A549 (cell line): Measurements from ENCODE around the gene TBC1D21. TPM values are rescaled to one million over a fixed set of nuclear protein-coding genes. Genes with fewer than 3 reads are reported as not detected.

Experiments
- ATAC-seq, 2 experiments: fragments of 200-7000 bp in 1 of 2; fragments of >200 bp in 1 of 2; cut with Nextera tagmentation in 1 of 2; cut with Tn5 transposase in 1 of 2; 3 replicates each; pipeline versions ENCODE4 v1.8.0 to v1.9.1; 2018 to 2020; ENCODE audit warnings: mild to moderate bottlenecking in 1 of 2, moderate library complexity in 1 of 2
- CTCF ChIA-PET: fragments of 300-600 bp; sonication (Branson Sonifier 250); formaldehyde crosslinking; extraction: SDS; loops from one replicate; lab custom pipeline; 2021; ENCODE audit warnings: antibody characterized with exemption, inconsistent platforms; lab: Yijun Ruan, JAX
- POLR2A ChIA-PET: fragments of 350-600 bp; formaldehyde crosslinking; extraction: SDS; loops from one replicate; lab custom pipeline; 2021; ENCODE audit warnings: antibody characterized with exemption, inconsistent platforms; lab: Yijun Ruan, JAX
- DNase-seq, 2 experiments: peaks; one replicate each; pipeline versions ENCODE4 v3.0.0 to v3.0.0-alpha.2; 2011 to 2016; ENCODE audit warnings: low read depth in 1 of 2, low spot score in 1 of 2
- FAIRE-seq: peaks from 2 replicates; lab custom pipeline; 2011; peaks lifted over from hg19 to GRCh38; lab: Jason Lieb, UNC
- H3K27ac ChIP-seq, 2 experiments: fragments of >200 bp; sonication (Bioruptor Twin); formaldehyde crosslinking; 3 replicates each; pipeline ENCODE4 v1.5.1; 2016 to 2017
- H3K4me1 ChIP-seq: fragments of >200 bp; sonication (Bioruptor Twin); formaldehyde crosslinking; 3 replicates; pipeline ENCODE4 v1.6.1; 2016
- H3K4me2 ChIP-seq: fragments of >200 bp; sonication (Bioruptor Twin); formaldehyde crosslinking; 3 replicates; pipeline ENCODE4 v1.6.1; 2016
- H3K4me3 ChIP-seq: fragments of >200 bp; sonication (Bioruptor Twin); formaldehyde crosslinking; 3 replicates; pipeline ENCODE4 v1.5.1; 2016
- H3K9me3 ChIP-seq: fragments of >200 bp; sonication (Bioruptor Twin); formaldehyde crosslinking; 3 replicates; pipeline ENCODE4 v1.6.1; 2016
- BHLHE40 ChIP-seq: IDR thresholded peaks from 2 replicates; pipeline ENCODE4 v1.6.1; 2012; ENCODE audit warnings: low read depth, low read length, inconsistent platforms
- EHF ChIP-seq: fragments of 250-450 bp; sonication (Bioruptor Pico); IDR thresholded peaks from 2 replicates; pipeline ENCODE4 v1.5.0; 2020; ENCODE audit warnings: mild to moderate bottlenecking
- EHMT2 ChIP-seq: fragments of 200-600 bp; sonication (generic); IDR thresholded peaks from 2 replicates; pipeline ENCODE4 v1.6.1; 2016; ENCODE audit warnings: antibody characterized with exemption, low read depth, mild to moderate bottlenecking, moderate library complexity
- ESRRA ChIP-seq: fragments of 150-350 bp; IDR thresholded peaks from 2 replicates; pipeline ENCODE4 v1.6.1; 2014; ENCODE audit warnings: mild to moderate bottlenecking, low read length, borderline replicate concordance
- FOSB ChIP-seq: fragments of 250-450 bp; sonication (Bioruptor Pico); IDR thresholded peaks from 2 replicates; pipeline ENCODE4 v1.5.0; 2020; ENCODE audit warnings: mild to moderate bottlenecking, moderate library complexity
- FOSL2 ChIP-seq, 2 experiments: fragments of 450-650 bp in 1 of 2; fragments of >200 bp in 1 of 2; sonication (Bioruptor Twin) in 1 of 2; formaldehyde crosslinking; IDR thresholded peaks; 2 replicates each; pipeline versions ENCODE4 v1.5.0 to v1.6.1; 2016 to 2020; ENCODE audit warnings: mild to moderate bottlenecking in 1 of 2, moderate library complexity in 1 of 2
- GATA3 ChIP-seq: IDR thresholded peaks from 2 replicates; pipeline ENCODE4 v1.6.1; 2012; ENCODE audit warnings: borderline replicate concordance
- HEYL ChIP-seq: fragments of 250-450 bp; sonication (Bioruptor Pico); IDR thresholded peaks from 2 replicates; pipeline ENCODE4 v1.8.0; 2021; ENCODE audit warnings: mild to moderate bottlenecking, moderate library complexity
- HOXA7 ChIP-seq: fragments of 250-450 bp; sonication (Bioruptor Pico); IDR thresholded peaks from 2 replicates; pipeline ENCODE4 v1.5.0; 2020; ENCODE audit warnings: mild to moderate bottlenecking, moderate library complexity
- HOXB13 ChIP-seq: fragments of 250-450 bp; sonication (Bioruptor Pico); IDR thresholded peaks from 2 replicates; pipeline ENCODE4 v1.5.0; 2020; ENCODE audit warnings: low read depth, mild to moderate bottlenecking, moderate library complexity
- KDM1A ChIP-seq: fragments of 200-600 bp; sonication (generic); IDR thresholded peaks from 2 replicates; pipeline ENCODE4 v1.6.1; 2016; ENCODE audit warnings: low read depth, mild to moderate bottlenecking
- MAZ ChIP-seq: fragments of 150-350 bp; IDR thresholded peaks from 2 replicates; pipeline ENCODE4 v1.6.1; 2014; ENCODE audit warnings: antibody characterized with exemption, low read depth, low read length, borderline replicate concordance
- NFE2L2 ChIP-seq: fragments of 150-350 bp; conservative IDR thresholded peaks from 2 replicates; pipeline ENCODE4 v1.6.1; 2014; ENCODE audit warnings: low read length
- NR3C1 ChIP-seq: fragments of >200 bp; sonication (Bioruptor Twin); formaldehyde crosslinking; IDR thresholded peaks from 3 replicates; pipeline ENCODE4 v1.6.1; 2017
- POLR2A ChIP-seq: IDR thresholded peaks from 2 replicates; pipeline ENCODE4 v1.6.1; 2012; ENCODE audit warnings: mild to moderate bottlenecking, low read length
- RAD21 ChIP-seq, 2 experiments: fragments of >200 bp in 1 of 2; sonication (Bioruptor Twin) in 1 of 2; formaldehyde crosslinking in 1 of 2; IDR thresholded peaks in 1 of 2; conservative IDR thresholded peaks in 1 of 2; 2 replicates in 1 of 2; 3 replicates in 1 of 2; pipeline ENCODE4 v1.6.1; 2012 to 2018; ENCODE audit warnings: inconsistent platforms in 1 of 2
- RARB ChIP-seq: fragments of 250-450 bp; sonication (Bioruptor Pico); IDR thresholded peaks from 2 replicates; pipeline ENCODE4 v1.8.0; 2021; ENCODE audit warnings: mild to moderate bottlenecking, moderate library complexity
- RCOR1 ChIP-seq: fragments of 150-350 bp; IDR thresholded peaks from 2 replicates; pipeline ENCODE4 v1.6.1; 2014; ENCODE audit warnings: antibody characterized with exemption, low read length, low read depth
- SMC3 ChIP-seq: fragments of >200 bp; sonication (Bioruptor Twin); formaldehyde crosslinking; IDR thresholded peaks from 3 replicates; pipeline ENCODE4 v1.6.1; 2018; ENCODE audit warnings: inconsistent platforms
- SREBF2 ChIP-seq: fragments of 450-650 bp; IDR thresholded peaks from 2 replicates; pipeline ENCODE4 v1.6.1; 2014; ENCODE audit warnings: mild to moderate bottlenecking, moderate library complexity
- TFCP2L1 ChIP-seq: fragments of 250-450 bp; sonication (Bioruptor Pico); IDR thresholded peaks from 2 replicates; pipeline ENCODE4 v1.5.0; 2021; ENCODE audit warnings: mild to moderate bottlenecking
- ZNF302 ChIP-seq: fragments of 250-450 bp; sonication (Bioruptor Pico); IDR thresholded peaks from 2 replicates; pipeline ENCODE4 v1.9.0; 2021; ENCODE audit warnings: inconsistent platforms, mild to moderate bottlenecking, moderate library complexity
- ZSCAN20 ChIP-seq: fragments of 250-450 bp; sonication (Bioruptor Pico); IDR thresholded peaks from 2 replicates; pipeline ENCODE4 v1.8.0; 2022; ENCODE audit warnings: mild to moderate bottlenecking, moderate library complexity
- WGBS: methylation state at CpG from one replicate; pipeline ENCODE4 v1.1.6; 2017; ENCODE audit errors: missing lambda C conversion rate; 5-methylcytosine and 5-hydroxymethylcytosine counted together
- polyA plus RNA-seq, 4 experiments: library from polyadenylated mRNA; depleted of rRNA in 3 of 4; stranded (reverse); fragments of >200 nt; fragmentation: RNase III in 1 of 4; extraction: RNeasy Plus Mini Kit Qiagen cat#74134 plus additional on column Dnase treatment in 1 of 4; gene quantifications; 2 replicates in 3 of 4; 3 replicates in 1 of 4; pipeline ENCODE4 v1.2.3, GENCODE V29; 2011 to 2017
- TF ChIP-seq, protein P1 (sequence below): IDR thresholded peaks from 2 replicates; pipeline ENCODE4 v1.6.1; 2012
- TF ChIP-seq, protein P2 (sequence below): fragments of 450-650 bp; IDR thresholded peaks from 2 replicates; pipeline ENCODE4 v1.6.1; 2014; ENCODE audit warnings: antibody characterized with exemption
- TF ChIP-seq, protein P3 (sequence below): IDR thresholded peaks from 2 replicates; pipeline ENCODE4 v1.6.1; 2012; ENCODE audit warnings: low read depth, borderline replicate concordance
- TF ChIP-seq, protein P4 (sequence below): fragments of >200 bp; sonication (Bioruptor Twin); formaldehyde crosslinking; IDR thresholded peaks from 2 replicates; pipeline ENCODE4 v1.6.1; 2016

TBC1D21 gene
- polyA plus RNA-seq, 2 of the 4 experiments (the other 2 are of a cell fraction): not detected

DNA sequence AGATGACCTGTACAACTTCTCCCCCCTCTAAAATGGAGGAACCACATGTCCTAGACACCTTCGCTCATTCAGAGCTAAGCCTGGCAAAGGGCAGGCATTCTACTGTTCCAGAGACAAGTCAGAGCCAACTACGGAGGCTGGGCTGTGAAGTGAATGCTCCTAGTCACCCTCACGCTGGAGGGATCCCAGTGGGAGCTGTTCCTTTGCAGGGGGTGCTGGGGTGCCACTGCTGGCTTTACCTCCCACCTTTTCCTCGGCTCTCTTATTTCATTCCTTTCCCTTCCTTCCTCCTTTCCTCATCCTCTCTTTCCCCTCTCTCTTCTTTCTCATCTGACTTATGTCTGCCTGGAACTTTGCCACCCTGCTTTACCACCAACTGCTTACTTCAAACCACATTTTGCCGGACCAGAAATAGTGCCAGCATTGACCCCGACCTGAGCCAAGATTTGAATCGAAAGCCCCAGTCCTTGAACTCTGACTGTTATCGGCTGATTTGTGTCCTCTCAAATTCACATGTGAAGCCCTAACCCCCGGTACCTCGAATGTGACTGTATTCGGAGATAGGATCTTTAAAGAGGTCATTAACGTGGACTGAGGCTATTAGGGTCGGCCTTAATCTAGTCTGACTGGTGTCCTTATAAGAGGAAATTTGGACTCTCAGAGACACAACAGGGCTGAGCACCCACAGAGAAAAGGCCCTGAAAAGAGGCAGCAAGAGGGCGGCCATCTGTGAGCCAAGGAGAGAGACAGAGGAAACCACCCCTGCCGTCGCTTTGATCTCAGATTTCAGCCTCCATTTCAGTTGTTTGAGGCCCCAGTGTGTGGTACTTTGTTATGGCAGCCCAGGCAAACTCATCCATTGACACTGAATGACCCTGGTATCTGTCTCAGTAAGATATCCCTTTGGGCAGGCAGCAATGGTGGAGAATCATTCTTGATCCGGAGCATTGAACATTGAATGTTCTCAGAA is 31.3 kb upstream of the TBC1D21 start:
- TF ChIP-seq NR3C1 (no peak), FOSB (CRISPR knock-in tag) (no peak), TFCP2L1 (CRISPR knock-in tag) (no peak), ZNF302 (CRISPR knock-in tag) (no peak), MAZ (no peak), HOXB13 (CRISPR knock-in tag) (no peak), HEYL (CRISPR knock-in tag) (no peak), SREBF2 (no peak), EHF (CRISPR knock-in tag) (no peak), ZSCAN20 (CRISPR knock-in tag) (no peak), NFE2L2 (no peak), EHMT2 (no peak), BHLHE40 (no peak), HOXA7 (no peak)
- TF ChIP-seq, protein P1, sequence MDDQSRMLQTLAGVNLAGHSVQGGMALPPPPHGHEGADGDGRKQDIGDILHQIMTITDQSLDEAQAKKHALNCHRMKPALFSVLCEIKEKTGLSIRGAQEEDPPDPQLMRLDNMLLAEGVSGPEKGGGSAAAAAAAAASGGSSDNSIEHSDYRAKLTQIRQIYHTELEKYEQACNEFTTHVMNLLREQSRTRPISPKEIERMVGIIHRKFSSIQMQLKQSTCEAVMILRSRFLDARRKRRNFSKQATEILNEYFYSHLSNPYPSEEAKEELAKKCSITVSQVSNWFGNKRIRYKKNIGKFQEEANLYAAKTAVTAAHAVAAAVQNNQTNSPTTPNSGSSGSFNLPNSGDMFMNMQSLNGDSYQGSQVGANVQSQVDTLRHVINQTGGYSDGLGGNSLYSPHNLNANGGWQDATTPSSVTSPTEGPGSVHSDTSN: no peak
- TF ChIP-seq, protein P2, sequence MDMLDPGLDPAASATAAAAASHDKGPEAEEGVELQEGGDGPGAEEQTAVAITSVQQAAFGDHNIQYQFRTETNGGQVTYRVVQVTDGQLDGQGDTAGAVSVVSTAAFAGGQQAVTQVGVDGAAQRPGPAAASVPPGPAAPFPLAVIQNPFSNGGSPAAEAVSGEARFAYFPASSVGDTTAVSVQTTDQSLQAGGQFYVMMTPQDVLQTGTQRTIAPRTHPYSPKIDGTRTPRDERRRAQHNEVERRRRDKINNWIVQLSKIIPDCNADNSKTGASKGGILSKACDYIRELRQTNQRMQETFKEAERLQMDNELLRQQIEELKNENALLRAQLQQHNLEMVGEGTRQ: no peak
- TF ChIP-seq, protein P3, sequence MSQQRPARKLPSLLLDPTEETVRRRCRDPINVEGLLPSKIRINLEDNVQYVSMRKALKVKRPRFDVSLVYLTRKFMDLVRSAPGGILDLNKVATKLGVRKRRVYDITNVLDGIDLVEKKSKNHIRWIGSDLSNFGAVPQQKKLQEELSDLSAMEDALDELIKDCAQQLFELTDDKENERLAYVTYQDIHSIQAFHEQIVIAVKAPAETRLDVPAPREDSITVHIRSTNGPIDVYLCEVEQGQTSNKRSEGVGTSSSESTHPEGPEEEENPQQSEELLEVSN: no peak
- TF ChIP-seq, protein P4, sequence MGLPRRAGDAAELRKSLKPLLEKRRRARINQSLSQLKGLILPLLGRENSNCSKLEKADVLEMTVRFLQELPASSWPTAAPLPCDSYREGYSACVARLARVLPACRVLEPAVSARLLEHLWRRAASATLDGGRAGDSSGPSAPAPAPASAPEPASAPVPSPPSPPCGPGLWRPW: no peak
- CTCF ChIA-PET: interaction anchor here (0.6 kb wide), 1 partner anchor 1858 kb away, joined by 3 read pairs; no protein-coding TSS in a partner anchor

DNA sequence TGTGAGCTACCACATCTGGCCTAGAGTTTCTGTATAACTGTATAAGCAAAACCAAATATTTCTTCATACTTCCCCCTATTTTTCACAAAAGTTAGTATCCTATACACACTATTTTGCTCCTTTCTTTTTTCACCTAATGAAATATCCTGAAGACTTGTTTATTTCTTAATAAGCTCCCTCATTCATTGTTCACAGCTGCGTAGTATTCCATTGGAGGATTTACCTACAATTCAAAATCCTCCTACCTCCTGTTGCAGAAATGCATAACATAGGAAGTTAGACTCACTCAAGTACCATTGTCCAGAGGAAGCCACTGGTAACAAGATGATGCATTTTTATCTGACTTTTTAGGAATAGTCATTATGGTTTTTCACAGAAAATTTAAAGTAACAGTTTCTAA is 29.6 kb upstream of the TBC1D21 start:
- no peak for TF ChIP-seq RARB
- TF ChIP-seq KDM1A: no peak
- TF ChIP-seq TFCP2L1 (CRISPR knock-in tag): no peak
- TF ChIP-seq GATA3: no peak
- TF ChIP-seq RCOR1: no peak
- no peak for TF ChIP-seq SMC3
- TF ChIP-seq, protein P2: no peak
- no peak for TF ChIP-seq FOSL2 (IDR thresholded peaks at IDR 0.05)
- no peak for TF ChIP-seq FOSL2 (CRISPR knock-in tag; IDR thresholded peaks at IDR 0.05)
- TF ChIP-seq POLR2A: no peak
- no peak for TF ChIP-seq BHLHE40
- TF ChIP-seq ESRRA: no peak
- no peak for TF ChIP-seq RAD21 (conservative IDR thresholded peaks at IDR 0.05 in 1 of 2, IDR thresholded peaks at IDR 0.05 in 1 of 2)
- no peak for TF ChIP-seq NR3C1
- TF ChIP-seq, protein P1: no peak
- FAIRE-seq (no peak), ATAC-seq (no peak), DNase-seq (no peak)
- Histone ChIP-seq H3K4me2 (no peak overlapping the region), H3K27ac (no peak overlapping the region), H3K9me3 (no peaks in the 10 kb centered on the region), H3K4me1 (no peaks in the 10 kb centered on the region), H3K4me3 (no peak overlapping the region)
- POLR2A ChIA-PET: no interaction called here
- 38% methylated on average over 1 of the region's 1 CpG for WGBS
- CTCF ChIA-PET: no interaction called here

More for the DNA sequence above, 31.3 kb upstream of the TBC1D21 start:
- POLR2A ChIA-PET: no interaction called here
- no peak for ATAC-seq
- no peak for DNase-seq
- no peak for FAIRE-seq
- WGBS: 27% methylated on average over 16 of the region's 17 CpGs
- Histone ChIP-seq H3K27ac (no peak overlapping the region), H3K4me1 (no peaks in the 10 kb centered on the region), H3K4me2 (no peak overlapping the region), H3K4me3 (no peak overlapping the region), H3K9me3 (no peaks in the 10 kb centered on the region)
